PC-9 (cell line): ENCODE measurements around the gene CTU2. TPM values are rescaled to one million over a fixed set of nuclear protein-coding genes. Genes with fewer than 3 reads are reported as not detected.

Source experiments
- BruUV-seq: library from RNA; stranded (reverse); fragments of 400-500 nt; replicated peaks from 2 replicates; lab custom pipeline; 2021; lab: Mats Ljungman, UMichigan
- CTCF ChIA-PET: fragments of 300-600 bp; sonication (Branson Sonifier 250); formaldehyde crosslinking; loops from one replicate; lab custom pipeline; 2022; ENCODE audit warnings: antibody characterized with exemption; lab: Charles Lee
- POLR2A ChIA-PET: fragments of 300-600 bp; sonication (Branson Sonifier 250); formaldehyde crosslinking; loops from one replicate; lab custom pipeline; 2022; ENCODE audit warnings: antibody characterized with exemption; ENCODE audit not compliant: unreplicated experiment; lab: Charles Lee
- DNase-seq, 2 experiments: peaks; one replicate each; pipeline versions ENCODE4 v3.0.0 to v3.0.0-alpha.2; 2015 to 2022; ENCODE audit warnings: mixed read lengths in 1 of 2
- H2AFZ ChIP-seq: fragments of 200-600 bp; sonication (generic); 2 replicates; pipeline ENCODE4 v1.8.1; 2017; ENCODE audit warnings: antibody characterized with exemption
- H3F3A ChIP-seq: fragments of 200-600 bp; sonication (generic); 2 replicates; pipeline ENCODE4 v1.8.1; 2017; ENCODE audit warnings: antibody characterized with exemption, mild to moderate bottlenecking, low read depth; ENCODE audit not compliant: insufficient read depth
- H3K27ac ChIP-seq: fragments of 200-600 bp; sonication (generic); 2 replicates; pipeline ENCODE4 v1.6.1; 2016; ENCODE audit warnings: mixed run types
- H3K27me3 ChIP-seq: fragments of 200-600 bp; sonication (generic); 2 replicates; pipeline ENCODE4 v1.6.1; 2016; ENCODE audit warnings: low read depth, mixed run types; ENCODE audit not compliant: insufficient read depth
- H3K36me3 ChIP-seq: fragments of 200-600 bp; sonication (generic); 2 replicates; pipeline ENCODE4 v1.6.1; 2016; ENCODE audit warnings: low read depth, mixed run types
- H3K4me1 ChIP-seq: fragments of 200-600 bp; sonication (generic); replicated peaks from 2 replicates; pipeline ENCODE4 v1.6.1; 2016; ENCODE audit warnings: mixed run types; ENCODE audit not compliant: insufficient read depth
- H3K4me2 ChIP-seq: fragments of 200-600 bp; sonication (generic); 2 replicates; pipeline ENCODE4 v1.6.1; 2017; ENCODE audit warnings: mixed run types
- H3K4me3 ChIP-seq: fragments of 200-600 bp; sonication (generic); 2 replicates; pipeline ENCODE4 v1.6.1; 2016; ENCODE audit warnings: mixed run types
- H3K79me2 ChIP-seq: fragments of 200-600 bp; sonication (generic); 2 replicates; pipeline ENCODE4 v1.6.1; 2017; ENCODE audit warnings: low read depth, mixed run types
- H3K9me2 ChIP-seq: fragments of 200-600 bp; sonication (generic); 2 replicates; pipeline ENCODE4 v1.8.1; 2017; ENCODE audit warnings: mild to moderate bottlenecking; ENCODE audit not compliant: insufficient read depth
- H3K9me3 ChIP-seq: fragments of 200-600 bp; sonication (generic); 2 replicates; pipeline ENCODE4 v1.8.1; 2016; ENCODE audit warnings: low read depth; ENCODE audit not compliant: insufficient read depth
- H4K20me1 ChIP-seq: fragments of 200-600 bp; sonication (generic); 2 replicates; pipeline ENCODE4 v1.8.1; 2017; ENCODE audit not compliant: insufficient read depth
- EZH2 ChIP-seq: fragments of 200-600 bp; sonication (generic); IDR thresholded peaks from 2 replicates; pipeline ENCODE4 v1.8.0; 2017; ENCODE audit warnings: antibody characterized with exemption, low read depth
- intact Hi-C: fragments of 100-400 bp; cut with micrococcal nuclease; formaldehyde crosslinking; loops from one replicate; pipeline ENCODE4 v1.10.0; 2022; ENCODE audit not compliant: unreplicated experiment
- total RNA-seq: library from RNA; stranded (reverse); gene quantifications from 2 replicates; pipeline ENCODE4 v1.2.3, GENCODE V29; 2021
- TF ChIP-seq, protein P1 (sequence below): fragments of 200-600 bp; sonication (generic); conservative IDR thresholded peaks from 2 replicates; pipeline ENCODE4 v1.6.1; 2017; ENCODE audit warnings: mixed run types, antibody characterized with exemption, mild to moderate bottlenecking, moderate library complexity

The CTU2 gene
- total RNA-seq, 1 experiment from 2014 or later = 20.0 TPM

DNA sequence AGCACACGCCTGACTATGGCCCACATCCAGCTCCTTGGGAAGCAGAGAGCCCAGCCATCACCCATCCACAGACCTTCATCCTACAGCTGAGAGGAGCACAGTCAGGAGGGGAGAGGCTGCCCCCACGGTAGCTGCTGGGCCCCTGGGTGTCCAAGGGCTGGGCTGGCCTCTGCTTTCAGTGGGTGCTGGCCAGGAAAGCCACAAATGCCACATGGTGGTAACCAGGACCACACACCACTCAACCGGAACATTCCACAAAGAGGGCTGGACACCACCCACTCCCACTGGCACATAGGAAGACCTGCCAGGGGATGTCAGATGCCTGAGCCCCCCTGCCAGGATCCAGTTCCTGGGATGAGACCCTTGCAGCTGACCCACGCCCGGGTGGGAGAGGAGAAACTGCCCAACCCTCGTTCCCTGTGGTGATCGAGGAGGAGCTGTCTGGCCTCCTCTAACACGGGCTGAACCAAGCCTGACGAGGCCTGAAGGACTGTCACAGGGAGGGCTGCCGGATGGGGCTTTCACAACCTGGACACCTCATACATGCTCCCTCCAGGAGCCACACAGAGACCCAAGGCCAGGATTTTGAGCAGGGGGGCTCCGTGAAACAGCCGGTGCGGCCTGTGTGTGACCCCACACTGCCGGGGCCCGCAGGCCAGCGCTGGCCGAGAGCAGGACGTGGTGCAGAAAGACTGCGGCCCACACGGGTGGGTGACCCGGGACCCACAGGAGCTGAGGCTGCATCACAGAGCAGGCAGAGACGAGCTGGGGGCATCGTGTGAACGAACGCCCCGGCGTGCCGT lies 48.0 kb downstream of the CTU2 start:
- TSS peak; percentile 17 for BruUV-seq

DNA sequence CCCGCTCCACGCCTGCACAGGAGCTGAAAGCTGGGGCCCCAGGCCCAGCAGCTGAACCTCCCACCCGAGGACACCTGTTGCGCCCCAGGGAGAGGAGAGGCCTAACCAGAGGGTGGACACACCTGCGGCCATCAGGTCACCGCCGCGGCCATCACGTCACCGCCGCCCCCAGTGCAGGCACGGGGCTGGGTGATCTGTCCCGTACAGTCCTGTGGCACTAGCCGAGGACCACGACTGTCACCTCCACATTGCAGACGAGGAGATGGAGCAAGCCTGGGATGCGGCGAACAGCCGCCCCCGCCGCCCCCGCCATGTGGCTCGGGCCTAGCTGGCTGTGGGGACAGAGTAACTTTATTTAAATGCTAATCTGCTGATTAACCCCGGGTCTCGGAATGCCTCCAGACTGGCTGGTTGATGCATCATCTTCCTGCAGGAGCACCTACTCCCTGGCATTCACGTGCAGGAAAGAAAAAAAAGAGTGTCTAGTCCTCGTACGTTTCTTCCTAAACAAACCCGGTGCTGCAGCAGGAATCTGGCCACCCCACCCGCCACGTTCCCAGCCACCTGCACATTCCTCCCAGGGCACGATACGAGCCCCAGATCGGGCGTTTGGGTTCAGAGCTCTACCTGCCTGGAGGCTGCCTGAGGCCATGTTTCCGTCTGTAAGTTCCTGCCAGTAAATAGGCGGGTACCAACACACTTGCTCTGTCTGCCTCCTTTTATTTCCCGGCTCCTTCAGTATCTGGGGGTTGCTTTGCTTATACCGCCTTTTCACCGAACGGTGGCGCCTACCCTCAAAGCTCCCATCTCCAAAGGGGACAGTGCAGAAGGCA lies 48.8 kb downstream of the CTU2 start:
- Histone ChIP-seq H3K27ac (peak overlapping the region; percentile 57), H4K20me1 (peaks cover 39% of the 10 kb centered on the region), H3K79me2 (peaks cover 66% of the 10 kb centered on the region), H2AFZ (no peak overlapping the region), H3K36me3 (peaks cover 8% of the 10 kb centered on the region; the same call in 1 of the 2 replicates), H3K4me1 (peaks cover 61% of the 10 kb centered on the region), H3F3A (peaks cover 41% of the 10 kb centered on the region), H3K27me3 (no peaks in the 10 kb centered on the region), H3K4me2 (peak overlapping the region; percentile 68), H3K9me2 (no peaks in the 10 kb centered on the region), H3K9me3 (no peaks in the 10 kb centered on the region), H3K4me3 (peak overlapping the region; percentile 19; the same call in 1 of the 2 replicates)
- ChIA-PET POLR2A (interaction anchor here (0.6 to 1.0 kb wide), 4 partner anchors 8 to 56 kb away, joined by 3 to 6 read pairs (median 4); no protein-coding TSS in a partner anchor), CTCF (interaction anchor here (0.6 to 2.3 kb wide), 8 partner anchors 8 to 412 kb away, joined by 3 to 19 read pairs (median 4); partner anchors contain the start of gene PIEZO1)
- intact Hi-C loops = loop anchor here (1.0 to 5.0 kb wide), 4 partner anchors 10 to 93 kb away; partner anchors contain the start of gene MVD
- peak; percentile 96 to 98 for DNase-seq
- TF ChIP-seq, protein P1, sequence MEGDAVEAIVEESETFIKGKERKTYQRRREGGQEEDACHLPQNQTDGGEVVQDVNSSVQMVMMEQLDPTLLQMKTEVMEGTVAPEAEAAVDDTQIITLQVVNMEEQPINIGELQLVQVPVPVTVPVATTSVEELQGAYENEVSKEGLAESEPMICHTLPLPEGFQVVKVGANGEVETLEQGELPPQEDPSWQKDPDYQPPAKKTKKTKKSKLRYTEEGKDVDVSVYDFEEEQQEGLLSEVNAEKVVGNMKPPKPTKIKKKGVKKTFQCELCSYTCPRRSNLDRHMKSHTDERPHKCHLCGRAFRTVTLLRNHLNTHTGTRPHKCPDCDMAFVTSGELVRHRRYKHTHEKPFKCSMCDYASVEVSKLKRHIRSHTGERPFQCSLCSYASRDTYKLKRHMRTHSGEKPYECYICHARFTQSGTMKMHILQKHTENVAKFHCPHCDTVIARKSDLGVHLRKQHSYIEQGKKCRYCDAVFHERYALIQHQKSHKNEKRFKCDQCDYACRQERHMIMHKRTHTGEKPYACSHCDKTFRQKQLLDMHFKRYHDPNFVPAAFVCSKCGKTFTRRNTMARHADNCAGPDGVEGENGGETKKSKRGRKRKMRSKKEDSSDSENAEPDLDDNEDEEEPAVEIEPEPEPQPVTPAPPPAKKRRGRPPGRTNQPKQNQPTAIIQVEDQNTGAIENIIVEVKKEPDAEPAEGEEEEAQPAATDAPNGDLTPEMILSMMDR = peak; percentile 80
- TF ChIP-seq EZH2 = no peak
- no TSS peak for BruUV-seq

More for the DNA sequence above, 48.0 kb downstream of the CTU2 start:
- intact Hi-C loops = no loop called here
- H3K27me3 ChIP-seq = no peaks in the 10 kb centered on the region
- no peak overlapping the region for H3K4me3 ChIP-seq
- H3F3A ChIP-seq = peaks cover 44% of the 10 kb centered on the region
- no peaks in the 10 kb centered on the region for H3K9me2 ChIP-seq
- H3K4me2 ChIP-seq = peak overlapping the region; percentile 68
- H3K79me2 ChIP-seq = peaks cover 58% of the 10 kb centered on the region
- no peaks in the 10 kb centered on the region for H3K9me3 ChIP-seq
- no peak for TF ChIP-seq EZH2
- TF ChIP-seq, protein P1 = no peak
- peaks cover 8% of the 10 kb centered on the region; the same call in 1 of the 2 replicates for H3K36me3 ChIP-seq
- peak overlapping the region; percentile 57 for H3K27ac ChIP-seq
- ChIA-PET CTCF (interaction anchor here (0.7 to 2.3 kb wide), 5 partner anchors 11 to 29 kb away, joined by 3 to 19 read pairs (median 5); no protein-coding TSS in a partner anchor), POLR2A (interaction anchor here (0.6 kb wide), 1 partner anchor 57 kb away, joined by 3 read pairs; no protein-coding TSS in a partner anchor)
- no peak for DNase-seq
- H3K4me1 ChIP-seq = peaks cover 53% of the 10 kb centered on the region
- H2AFZ ChIP-seq = no peak overlapping the region
- peaks cover 39% of the 10 kb centered on the region for H4K20me1 ChIP-seq
